CD4-positive, alpha-beta T cell (primary cell): Measurements from ENCODE around the gene HPCAL1. TPM values are rescaled to one million over a fixed set of nuclear protein-coding genes. Genes with fewer than 3 reads are reported as not detected.
A peak's percentile ranks its signal among the peaks of the same experiment; 100 is the strongest.

Source experiments
- ATAC-seq: fragments of 200-7000 bp; cut with Tn5 transposase; one replicate; pipeline ENCODE4 v1.10.0; 2022; ENCODE audit warnings: mild to moderate bottlenecking; ENCODE audit not compliant: poor library complexity
- CTCF ChIA-PET: fragments of 350-600 bp; sonication (Branson Sonifier 250); formaldehyde crosslinking; loops from one replicate; lab custom pipeline; 2021; ENCODE audit warnings: antibody characterized with exemption, inconsistent platforms; lab: Charles Lee
- POLR2A ChIA-PET: fragments of 350-600 bp; sonication (Branson Sonifier 250); formaldehyde crosslinking; loops from one replicate; lab custom pipeline; 2021; ENCODE audit warnings: antibody characterized with exemption, inconsistent platforms; lab: Charles Lee
- DNase-seq, 14 experiments: peaks; one replicate each; pipeline ENCODE4 v3.0.0-alpha.2; 2013 to 2020; ENCODE audit warnings: mixed read lengths in 2 of 14
- H3K27ac ChIP-seq, 2 donors: one replicate each; pipeline versions ENCODE4 v1.5.1 to v1.7.0; 2013; ENCODE audit warnings: low read length in 2 of 2, low read depth in 1 of 2, mild to moderate bottlenecking in 1 of 2
- H3K27me3 ChIP-seq, 2 experiments: 1 replicate in 1 of 2; 2 replicates in 1 of 2; pipeline versions ENCODE4 v1.6.1 to v1.7.0; 2013; ENCODE audit warnings: low read length in 2 of 2, control low read depth in 1 of 2, mild to moderate bottlenecking in 1 of 2, moderate library complexity in 1 of 2; ENCODE audit not compliant: insufficient read depth in 2 of 2, control insufficient read depth in 1 of 2
- H3K36me3 ChIP-seq: one replicate; pipeline ENCODE4 v1.6.1; 2013; ENCODE audit warnings: low read length, control low read depth; ENCODE audit not compliant: insufficient read depth
- H3K4me1 ChIP-seq: one replicate; pipeline ENCODE4 v1.6.1; 2013; ENCODE audit warnings: low read length, control low read depth; ENCODE audit not compliant: insufficient read depth
- H3K4me3 ChIP-seq: one replicate; pipeline ENCODE4 v1.5.1; 2013; ENCODE audit warnings: mild to moderate bottlenecking, low read length, moderate library complexity
- H3K9me3 ChIP-seq, 2 experiments: 1 replicate in 1 of 2; 2 replicates in 1 of 2; pipeline versions ENCODE4 v1.6.1 to v1.7.0; 2013; ENCODE audit warnings: low read length in 2 of 2, mild to moderate bottlenecking in 2 of 2, control low read depth in 1 of 2, moderate library complexity in 1 of 2; ENCODE audit not compliant: control insufficient read depth in 1 of 2, insufficient read depth in 1 of 2
- H3K27ac Mint-ChIP-seq: one replicate; pipeline ENCODE4 v1.8.0; 2020; ENCODE audit warnings: mixed read lengths
- H3K27me3 Mint-ChIP-seq: one replicate; pipeline ENCODE4 v1.8.0; 2021; ENCODE audit warnings: mixed read lengths
- H3K36me3 Mint-ChIP-seq: one replicate; pipeline ENCODE4 v1.8.0; 2021; ENCODE audit warnings: low read depth, mixed read lengths
- H3K4me1 Mint-ChIP-seq: one replicate; pipeline ENCODE4 v1.8.0; 2021; ENCODE audit warnings: low read depth, mixed read lengths
- H3K4me3 Mint-ChIP-seq: one replicate; pipeline ENCODE4 v1.8.0; 2020; ENCODE audit warnings: mild to moderate bottlenecking, mixed read lengths
- H3K9me3 Mint-ChIP-seq: one replicate; pipeline ENCODE4 v1.8.0; 2020; ENCODE audit warnings: mixed read lengths
- intact Hi-C, 2 experiments: fragments of 100-400 bp; cut with DNase I in 1 of 2; cut with micrococcal nuclease in 1 of 2; formaldehyde crosslinking; loops; one replicate each; pipeline versions ENCODE4 v1.15.1 to v1.9.0; 2023 to 2025; cut with DNase I, micrococcal nuclease
- total RNA-seq, 174 experiments: library from RNA in 2 of 174; stranded (reverse) in 2 of 174; gene quantifications; one replicate each; pipeline ENCODE4 v1.2.3 and lab custom pipeline; 2021 to 2026
- TF ChIP-seq, protein P1 (sequence below): fragments of 200-600 bp; IDR thresholded peaks from one replicate; pipeline ENCODE4 v1.8.0; 2022; ENCODE audit warnings: antibody characterized with exemption, mild to moderate bottlenecking

Gene HPCAL1
- total RNA-seq, 2 experiments from 2014 or later = 24.9 to 27.9 TPM

DNA sequence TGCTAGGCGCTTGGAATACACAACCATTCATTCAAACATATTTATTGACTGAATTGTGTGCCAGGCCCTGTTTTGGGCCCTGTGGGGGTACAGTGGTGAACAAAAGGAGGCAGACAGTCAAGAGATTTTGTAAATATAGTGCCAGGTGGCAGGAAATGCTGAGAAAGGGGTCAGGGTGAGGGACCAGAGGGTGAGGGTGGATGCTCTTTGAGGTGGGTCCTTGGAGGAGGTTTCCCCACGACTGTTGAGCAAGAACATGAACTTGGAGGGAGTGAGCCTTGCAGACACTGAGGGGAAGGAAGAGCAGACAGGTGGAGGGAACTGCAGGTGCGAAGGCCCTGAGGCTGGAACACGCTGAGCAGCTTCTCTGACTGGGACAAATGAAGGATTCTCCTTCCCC, 104.7 kb downstream of the HPCAL1 start:
- ChIA-PET POLR2A (interaction anchor here (0.7 to 5.8 kb wide), 11 partner anchors 14 to 282 kb away, joined by 3 to 66 read pairs (median 12); partner anchors contain the start of genes HPCAL1 and ODC1), CTCF (interaction anchor here (0.5 to 3.9 kb wide), 6 partner anchors 28 to 335 kb away, joined by 3 to 45 read pairs (median 21); partner anchors contain the start of genes HPCAL1 and RRM2)
- Mint-ChIP-seq H3K4me3 (peak overlapping the region; percentile 83), H3K9me3 (no peaks in the 10 kb centered on the region), H3K4me1 (peaks cover 48% of the 10 kb centered on the region), H3K27me3 (no peaks in the 10 kb centered on the region), H3K36me3 (peaks cover 26% of the 10 kb centered on the region), H3K27ac (peak overlapping the region; percentile 87)
- TF ChIP-seq, protein P1, sequence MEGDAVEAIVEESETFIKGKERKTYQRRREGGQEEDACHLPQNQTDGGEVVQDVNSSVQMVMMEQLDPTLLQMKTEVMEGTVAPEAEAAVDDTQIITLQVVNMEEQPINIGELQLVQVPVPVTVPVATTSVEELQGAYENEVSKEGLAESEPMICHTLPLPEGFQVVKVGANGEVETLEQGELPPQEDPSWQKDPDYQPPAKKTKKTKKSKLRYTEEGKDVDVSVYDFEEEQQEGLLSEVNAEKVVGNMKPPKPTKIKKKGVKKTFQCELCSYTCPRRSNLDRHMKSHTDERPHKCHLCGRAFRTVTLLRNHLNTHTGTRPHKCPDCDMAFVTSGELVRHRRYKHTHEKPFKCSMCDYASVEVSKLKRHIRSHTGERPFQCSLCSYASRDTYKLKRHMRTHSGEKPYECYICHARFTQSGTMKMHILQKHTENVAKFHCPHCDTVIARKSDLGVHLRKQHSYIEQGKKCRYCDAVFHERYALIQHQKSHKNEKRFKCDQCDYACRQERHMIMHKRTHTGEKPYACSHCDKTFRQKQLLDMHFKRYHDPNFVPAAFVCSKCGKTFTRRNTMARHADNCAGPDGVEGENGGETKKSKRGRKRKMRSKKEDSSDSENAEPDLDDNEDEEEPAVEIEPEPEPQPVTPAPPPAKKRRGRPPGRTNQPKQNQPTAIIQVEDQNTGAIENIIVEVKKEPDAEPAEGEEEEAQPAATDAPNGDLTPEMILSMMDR = no peak
- no peak for DNase-seq
- H3K27me3 ChIP-seq = no peaks in the 10 kb centered on the region
- H3K27ac ChIP-seq = peak overlapping the region; percentile 47 to 55
- intact Hi-C loops = loop anchor here (5.0 to 10.0 kb wide), 2 partner anchors 265 to 333 kb away; no protein-coding TSS in a partner anchor
- no peak for ATAC-seq
- no peak overlapping the region for H3K4me3 ChIP-seq
- peaks cover 54% of the 10 kb centered on the region for H3K4me1 ChIP-seq
- H3K36me3 ChIP-seq = peaks cover 30% of the 10 kb centered on the region
- no peaks in the 10 kb centered on the region for H3K9me3 ChIP-seq

DNA sequence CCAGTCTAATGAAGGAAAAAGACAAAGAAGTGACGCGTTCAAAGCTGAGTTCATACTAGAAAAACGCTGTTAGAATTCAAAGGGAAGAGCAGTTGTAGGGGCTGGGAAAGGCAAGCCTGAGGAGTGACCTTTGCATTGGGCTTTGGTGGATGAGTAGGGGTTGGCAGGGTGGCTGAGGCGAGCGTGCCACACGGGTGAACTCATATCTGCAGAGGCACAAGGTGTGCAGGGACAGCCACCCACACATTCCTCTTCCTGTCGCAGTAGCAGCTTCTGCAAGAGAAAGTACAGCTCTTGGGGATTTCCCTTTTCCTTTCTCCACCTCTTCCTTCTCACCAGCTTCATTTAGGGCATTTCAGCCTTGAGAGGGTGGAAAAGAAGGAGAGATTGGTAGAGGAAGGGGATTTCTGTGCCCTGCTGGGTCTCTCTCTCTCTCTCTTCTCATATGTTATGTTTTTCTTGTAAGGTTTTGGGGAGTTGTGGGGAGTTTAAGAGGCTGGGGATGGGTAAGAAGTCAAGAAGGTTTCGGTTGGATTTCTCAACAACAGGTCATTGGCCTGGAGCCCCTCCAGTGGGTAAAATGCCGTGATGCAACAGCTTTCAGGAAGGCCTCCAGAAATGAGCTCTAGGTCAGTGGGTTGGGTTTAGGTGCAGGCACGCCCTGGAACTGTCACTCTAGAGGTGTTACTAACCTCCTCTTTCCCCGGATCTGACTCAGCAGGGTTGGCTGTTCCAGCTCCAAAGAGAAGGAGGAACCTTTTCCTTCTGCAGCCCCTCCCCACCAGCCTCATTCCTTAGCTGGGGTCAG, 105.3 kb downstream of the HPCAL1 start:
- DNase-seq (peak in 13 of 14 experiments; percentile 18 to 79 (median 37)), ATAC-seq (peak; percentile 64)
- POLR2A ChIA-PET = interaction anchor here (0.7 to 5.8 kb wide), 13 partner anchors 13 to 283 kb away, joined by 3 to 66 read pairs (median 8); partner anchors contain the start of genes HPCAL1 and ODC1
- Histone ChIP-seq H3K27me3 (no peaks in the 10 kb centered on the region), H3K4me1 (peaks cover 51% of the 10 kb centered on the region), H3K4me3 (peak overlapping the region; percentile 9), H3K27ac (peak overlapping the region; percentile 47 to 55), H3K9me3 (no peaks in the 10 kb centered on the region), H3K36me3 (peaks cover 32% of the 10 kb centered on the region)
- Mint-ChIP-seq H3K9me3 (no peaks in the 10 kb centered on the region), H3K27me3 (no peaks in the 10 kb centered on the region), H3K36me3 (peaks cover 26% of the 10 kb centered on the region), H3K27ac (peak overlapping the region; percentile 87), H3K4me3 (peak overlapping the region; percentile 83), H3K4me1 (peaks cover 42% of the 10 kb centered on the region)
- CTCF ChIA-PET = interaction anchor here (0.5 to 3.9 kb wide), 20 partner anchors 10 to 335 kb away, joined by 3 to 45 read pairs (median 6); partner anchors contain the start of genes HPCAL1 and RRM2
- TF ChIP-seq, protein P1 = no peak
- intact Hi-C loops = loop anchor here (1.0 to 10.0 kb wide), 8 partner anchors 23 to 333 kb away; partner anchors contain the start of gene HPCAL1 (in 1 of the 2)
